ENCODE data around the gene ZNF335. TPM values are rescaled to one million over a fixed set of nuclear protein-coding genes. Genes with fewer than 3 reads are reported as not detected.
"Not testable (repeated sequence)": the region's sequence is repeated elsewhere in the genome, so short reads cannot be mapped to it uniquely, and the experiment has no call there.

ZNF335 gene
- total RNA-seq, 1 donor from 2014 or later: 28.5 TPM

DNA sequence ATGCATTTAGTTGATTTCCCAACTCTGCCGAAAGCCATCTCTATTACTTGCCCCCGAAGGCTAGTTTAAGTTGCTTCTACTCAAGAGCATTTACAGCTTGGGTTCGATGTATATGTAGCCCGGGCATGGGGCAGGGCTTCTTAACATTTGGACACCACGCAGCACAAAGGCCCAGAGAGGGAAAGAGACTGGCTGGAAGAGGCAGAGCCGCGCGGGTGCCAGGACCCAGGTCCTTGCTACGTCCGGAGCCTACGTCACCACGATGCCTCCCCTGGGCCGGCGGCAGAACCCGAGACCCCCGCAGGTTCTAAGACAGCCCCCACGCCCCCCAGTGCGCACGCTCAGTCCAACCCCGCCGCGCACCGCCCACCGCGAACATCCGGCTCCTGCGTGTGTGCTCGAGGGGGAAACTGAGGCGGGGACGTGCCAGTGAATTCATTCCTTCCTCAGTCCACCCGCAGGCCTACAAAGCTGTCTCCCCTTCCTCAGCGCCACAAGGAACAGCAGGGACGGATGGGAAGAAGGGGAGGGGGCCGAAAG, 37.9 kb downstream of the ZNF335 start:
- no peak for DNase-seq (ENCODE audit: low spot score, unreplicated experiment)
- H3K4me3 Mint-ChIP-seq (ENCODE audit: low read depth): peak overlapping the region; percentile 98
- H3K27ac Mint-ChIP-seq: peak overlapping the region; percentile 99
- TF ChIP-seq, protein P1, sequence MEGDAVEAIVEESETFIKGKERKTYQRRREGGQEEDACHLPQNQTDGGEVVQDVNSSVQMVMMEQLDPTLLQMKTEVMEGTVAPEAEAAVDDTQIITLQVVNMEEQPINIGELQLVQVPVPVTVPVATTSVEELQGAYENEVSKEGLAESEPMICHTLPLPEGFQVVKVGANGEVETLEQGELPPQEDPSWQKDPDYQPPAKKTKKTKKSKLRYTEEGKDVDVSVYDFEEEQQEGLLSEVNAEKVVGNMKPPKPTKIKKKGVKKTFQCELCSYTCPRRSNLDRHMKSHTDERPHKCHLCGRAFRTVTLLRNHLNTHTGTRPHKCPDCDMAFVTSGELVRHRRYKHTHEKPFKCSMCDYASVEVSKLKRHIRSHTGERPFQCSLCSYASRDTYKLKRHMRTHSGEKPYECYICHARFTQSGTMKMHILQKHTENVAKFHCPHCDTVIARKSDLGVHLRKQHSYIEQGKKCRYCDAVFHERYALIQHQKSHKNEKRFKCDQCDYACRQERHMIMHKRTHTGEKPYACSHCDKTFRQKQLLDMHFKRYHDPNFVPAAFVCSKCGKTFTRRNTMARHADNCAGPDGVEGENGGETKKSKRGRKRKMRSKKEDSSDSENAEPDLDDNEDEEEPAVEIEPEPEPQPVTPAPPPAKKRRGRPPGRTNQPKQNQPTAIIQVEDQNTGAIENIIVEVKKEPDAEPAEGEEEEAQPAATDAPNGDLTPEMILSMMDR (IDR thresholded peaks at IDR 0.05; ENCODE audit: unreplicated experiment): no peak
- peaks cover 11% of the 10 kb centered on the region for H3K36me3 Mint-ChIP-seq (ENCODE audit: insufficient read depth)
- no peaks in the 10 kb centered on the region for H3K9me3 Mint-ChIP-seq (ENCODE audit: low read depth)
- peaks cover 16% of the 10 kb centered on the region for H3K4me1 Mint-ChIP-seq (ENCODE audit: low read depth)
- H3K27me3 Mint-ChIP-seq: no peaks in the 10 kb centered on the region

DNA sequence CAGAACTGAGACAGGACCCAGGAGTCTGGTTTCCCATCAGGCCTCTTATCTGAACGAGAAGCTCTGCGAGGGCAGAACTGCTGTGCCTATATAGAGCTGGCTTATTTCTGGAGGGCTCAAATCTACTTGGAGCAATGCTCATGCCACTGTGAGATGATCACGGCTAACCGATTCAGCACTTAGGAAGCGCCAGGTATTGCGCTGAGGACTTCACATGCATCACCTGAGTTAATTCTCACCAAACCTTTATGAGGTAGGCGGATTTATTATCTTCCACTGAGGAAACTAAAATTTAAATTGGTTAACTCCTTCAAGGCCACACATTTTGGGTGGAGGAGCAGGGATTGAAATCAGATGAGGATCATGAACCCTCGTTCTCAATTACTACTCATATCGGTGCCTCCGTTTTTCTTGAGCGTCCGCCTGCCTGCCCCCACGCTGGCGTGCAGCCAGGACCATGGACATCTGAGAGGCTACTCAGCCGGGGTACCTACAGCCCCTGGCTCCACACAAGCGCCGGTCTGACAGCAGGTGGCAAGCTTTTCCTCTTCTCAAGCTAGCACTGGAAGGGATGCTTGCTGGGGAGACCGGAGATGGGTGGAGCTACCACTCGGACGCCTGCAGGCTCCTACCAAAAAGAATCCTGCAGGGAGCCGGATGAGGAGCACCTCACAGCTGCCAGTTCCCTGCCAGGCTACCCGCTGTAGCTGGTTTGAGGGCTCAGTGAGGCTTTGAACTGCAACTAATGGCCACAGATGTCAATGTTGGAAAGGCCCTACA, 38.5 kb downstream of the ZNF335 start:
- Mint-ChIP-seq H3K36me3 (ENCODE audit: insufficient read depth) (peaks cover 10% of the 10 kb centered on the region), H3K9me3 (ENCODE audit: low read depth) (no peaks in the 10 kb centered on the region), H3K4me1 (ENCODE audit: low read depth) (peaks cover 16% of the 10 kb centered on the region), H3K27ac (peak overlapping the region; percentile 99), H3K4me3 (ENCODE audit: low read depth) (peak overlapping the region; percentile 98), H3K27me3 (no peaks in the 10 kb centered on the region)
- DNase-seq (ENCODE audit: low spot score, unreplicated experiment): peak; percentile 43
- TF ChIP-seq, protein P1 (IDR thresholded peaks at IDR 0.05; ENCODE audit: unreplicated experiment): peak; percentile 28

DNA sequence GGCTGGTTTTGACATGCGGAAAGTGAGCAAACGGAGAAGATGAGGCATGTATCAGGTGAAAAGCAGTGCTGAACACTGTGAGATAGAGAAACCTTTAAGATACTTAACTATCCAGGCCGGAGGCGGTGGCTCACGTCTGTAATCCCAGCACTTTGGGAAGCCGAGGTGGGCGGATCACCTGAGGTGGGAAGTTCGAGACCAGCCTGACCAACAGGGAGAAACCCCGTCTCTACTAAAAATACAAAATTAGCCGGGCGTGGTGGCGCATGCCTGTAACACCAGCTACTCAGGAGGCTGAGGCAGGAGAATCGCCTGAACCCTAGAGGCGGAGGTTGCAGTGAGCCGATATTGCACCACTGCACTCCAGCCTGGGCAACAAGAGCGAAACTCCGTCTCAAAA, 40.3 kb downstream of the ZNF335 start:
- not testable (repeated sequence) for H3K27me3 Mint-ChIP-seq; H3K27ac Mint-ChIP-seq; H3K9me3 Mint-ChIP-seq (ENCODE audit: low read depth); DNase-seq (ENCODE audit: low spot score, unreplicated experiment); H3K36me3 Mint-ChIP-seq (ENCODE audit: insufficient read depth); H3K4me3 Mint-ChIP-seq (ENCODE audit: low read depth)
- H3K4me1 Mint-ChIP-seq (ENCODE audit: low read depth): peaks cover 21% of the 10 kb centered on the region

DNA sequence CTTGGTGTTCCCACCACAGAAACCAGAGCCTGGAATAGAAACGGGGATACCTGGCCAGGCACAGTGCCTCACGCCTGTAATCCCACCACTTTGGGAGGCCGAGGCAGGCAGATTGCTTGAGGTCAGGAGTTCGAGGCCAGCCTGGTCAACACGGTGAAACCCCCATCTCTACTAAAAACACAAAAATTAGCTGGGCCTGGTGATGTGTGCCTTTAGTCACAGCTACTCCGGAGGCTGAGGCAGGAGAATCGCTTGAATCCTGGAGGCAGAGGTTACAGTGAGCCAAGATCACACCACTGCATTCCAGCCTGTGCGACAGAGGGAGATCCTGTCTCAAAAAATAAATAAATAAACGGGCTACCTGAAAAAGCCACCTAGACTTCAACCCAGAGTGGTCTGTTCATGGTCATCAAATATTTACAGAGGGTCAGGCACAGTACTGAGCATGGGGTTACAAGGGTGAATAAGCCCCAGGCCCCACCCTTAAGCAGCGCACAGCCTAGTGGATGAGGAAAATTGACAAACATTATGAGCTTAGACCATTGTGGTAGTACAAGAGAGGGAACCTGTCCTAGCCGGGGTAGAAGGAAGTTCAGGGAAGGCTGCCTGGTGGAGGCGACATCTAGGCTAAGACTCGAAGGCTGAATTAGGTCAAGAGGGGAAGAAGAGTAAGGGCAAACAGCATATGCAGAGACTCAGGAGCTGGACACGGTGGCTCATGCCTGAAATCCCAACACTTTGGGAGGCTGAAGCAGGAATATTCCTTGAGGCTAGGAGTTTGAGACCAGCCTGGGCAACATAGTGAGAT, 44.7 kb downstream of the ZNF335 start:
- TF ChIP-seq, protein P1 (IDR thresholded peaks at IDR 0.05; ENCODE audit: unreplicated experiment): no peak
- Mint-ChIP-seq H3K27ac (no peak overlapping the region), H3K4me3 (ENCODE audit: low read depth) (no peak overlapping the region)

DNA sequence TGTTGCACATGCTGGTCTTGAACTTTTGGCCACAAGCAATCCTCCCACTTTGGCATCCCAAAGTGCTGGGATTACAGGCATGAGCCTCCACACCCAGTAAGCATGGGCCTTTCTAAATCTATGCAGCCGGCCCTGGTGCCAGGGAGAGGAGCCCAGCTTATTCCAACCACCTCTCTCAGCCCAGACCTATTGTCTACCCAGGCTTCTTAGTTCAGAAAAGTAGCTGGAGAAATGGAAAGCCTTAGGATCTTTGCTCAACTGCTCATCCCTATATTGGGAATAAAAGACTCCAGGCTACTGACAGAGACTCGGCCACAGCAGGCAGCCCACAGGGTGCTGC, 45.3 kb downstream of the ZNF335 start:
- H3K4me3 Mint-ChIP-seq (ENCODE audit: low read depth): no peak overlapping the region
- H3K27me3 Mint-ChIP-seq: peaks cover 2% of the 10 kb centered on the region
- H3K36me3 Mint-ChIP-seq (ENCODE audit: insufficient read depth): no peaks in the 10 kb centered on the region
- H3K9me3 Mint-ChIP-seq (ENCODE audit: low read depth): no peaks in the 10 kb centered on the region
- no peak for DNase-seq (ENCODE audit: low spot score, unreplicated experiment)
- H3K27ac Mint-ChIP-seq: no peak overlapping the region
- TF ChIP-seq, protein P1 (IDR thresholded peaks at IDR 0.05; ENCODE audit: unreplicated experiment): no peak
- peaks cover 5% of the 10 kb centered on the region for H3K4me1 Mint-ChIP-seq (ENCODE audit: low read depth)

More for the DNA sequence above, 44.7 kb downstream of the ZNF335 start:
- DNase-seq (ENCODE audit: low spot score, unreplicated experiment): no peak
- no peaks in the 10 kb centered on the region for H3K27me3 Mint-ChIP-seq
- peaks cover 8% of the 10 kb centered on the region for H3K4me1 Mint-ChIP-seq (ENCODE audit: low read depth)
- peaks cover 2% of the 10 kb centered on the region for H3K36me3 Mint-ChIP-seq (ENCODE audit: insufficient read depth)
- H3K9me3 Mint-ChIP-seq (ENCODE audit: low read depth): no peaks in the 10 kb centered on the region

Measured in progenitor cell of endocrine pancreas (in vitro differentiated cells).